HCT116 (cell line): ENCODE results near the gene MAGEB6. TPM values are rescaled to one million over a fixed set of nuclear protein-coding genes. Genes with fewer than 3 reads are reported as not detected.

Experiments used
- ATAC-seq: fragments of 200-7000 bp; cut with Tn5 transposase; 2 replicates; pipeline ENCODE4 v1.9.1; 2020; ENCODE audit warnings: mild to moderate bottlenecking, moderate library complexity
- Bru-seq: library from RNA; stranded (reverse); fragments of 400-500 nt; gene quantifications from one replicate; lab custom pipeline; 2021; lab: Mats Ljungman, UMichigan
- BruChase-seq, 2 experiments: library from RNA; stranded (reverse); fragments of 400-500 nt; gene quantifications; one replicate each; lab custom pipeline; 2021; lab: Mats Ljungman, UMichigan
- BruUV-seq: library from RNA; stranded (reverse); fragments of 400-500 nt; replicated peaks from 2 replicates; lab custom pipeline; 2021; lab: Mats Ljungman, UMichigan
- CTCF ChIA-PET: fragments of 300-600 bp; sonication (Branson Sonifier 250); formaldehyde crosslinking; loops from one replicate; lab custom pipeline; 2021; ENCODE audit warnings: antibody characterized with exemption; lab: Charles Lee
- POLR2A ChIA-PET: fragments of 300-600, 350-600 bp; sonication (Branson Sonifier 250); formaldehyde crosslinking; loops from one replicate; lab custom pipeline; 2021; ENCODE audit warnings: antibody characterized with exemption; lab: Charles Lee
- RAD21 ChIA-PET, 2 experiments: fragments of 300-600 bp; sonication (Branson Sonifier 250); formaldehyde crosslinking; loops; one replicate each; lab custom pipeline; 2023; ENCODE audit warnings: low total read pairs in 2 of 2; ENCODE audit not compliant: uncharacterized antibody in 2 of 2, unreplicated experiment in 2 of 2, low non-redundant PET in 1 of 2; lab: Charles Lee
- DNase-seq: peaks from one replicate; pipeline ENCODE4 v3.0.0-alpha.2; 2010; ENCODE audit warnings: low read depth, low spot score
- H2AFZ ChIP-seq: fragments of 200-600 bp; shearing (Covaris generic), sonication (generic); 2 replicates; pipeline ENCODE4 v1.6.1; 2017; ENCODE audit warnings: low read depth, mixed run types, mixed read lengths, antibody characterized with exemption, low read length; ENCODE audit not compliant: poor library complexity, severe bottlenecking
- H3K27ac ChIP-seq: 2 replicates; pipeline ENCODE4 v1.5.1; 2012; ENCODE audit warnings: low read depth, low read length
- H3K27me3 ChIP-seq: fragments of 200-600 bp; sonication (generic); 2 replicates; pipeline ENCODE4 v1.6.1; 2016; ENCODE audit warnings: mixed run types, low read length, mixed read lengths; ENCODE audit not compliant: insufficient read depth
- H3K36me3 ChIP-seq, 2 experiments: fragments of 200-500 bp in 1 of 2; fragments of 200-600 bp in 1 of 2; sonication (Bioruptor generic) in 1 of 2; sonication (generic) in 1 of 2; 2 replicates each; pipeline versions ENCODE4 v1.5.1 to v1.6.1; 2014 to 2016; ENCODE audit warnings: low read length in 2 of 2, inconsistent platforms in 1 of 2, mixed read lengths in 1 of 2, mixed run types in 1 of 2; ENCODE audit not compliant: insufficient read depth in 2 of 2, control insufficient read depth in 1 of 2
- H3K4me1 ChIP-seq, 2 experiments: fragments of 200-600 bp in 1 of 2; sonication (generic) in 1 of 2; 2 replicates each; pipeline versions ENCODE4 v1.5.1 to v1.6.1; 2012 to 2017; ENCODE audit warnings: low read length in 2 of 2, inconsistent platforms in 1 of 2, mild to moderate bottlenecking in 1 of 2, mixed read lengths in 1 of 2, mixed run types in 1 of 2, moderate library complexity in 1 of 2; ENCODE audit not compliant: insufficient read depth in 2 of 2, control insufficient read depth in 1 of 2
- H3K4me2 ChIP-seq: fragments of 200-600 bp; sonication (generic); 2 replicates; pipeline ENCODE4 v1.6.1; 2017; ENCODE audit warnings: mixed run types, low read length, mixed read lengths
- H3K4me3 ChIP-seq, 2 experiments: fragments of 200-600 bp in 1 of 2; sonication (generic) in 1 of 2; replicated peaks in 1 of 2; 2 replicates each; pipeline ENCODE4 v1.5.1; 2011 to 2016; ENCODE audit warnings: low read length in 2 of 2, control low read depth in 1 of 2, low read depth in 1 of 2, mild to moderate bottlenecking in 1 of 2, mixed read lengths in 1 of 2, mixed run types in 1 of 2
- H3K79me2 ChIP-seq: fragments of 200-600 bp; sonication (generic); 2 replicates; pipeline ENCODE4 v1.6.1; 2017; ENCODE audit warnings: mild to moderate bottlenecking, mixed run types, low read length, moderate library complexity, mixed read lengths; ENCODE audit not compliant: insufficient read depth
- H3K9ac ChIP-seq: fragments of 200-600 bp; sonication (generic); 2 replicates; pipeline ENCODE4 v1.6.1; 2016; ENCODE audit warnings: low read length, mixed read lengths
- H3K9me2 ChIP-seq: fragments of 200-600 bp; sonication (generic), shearing (Covaris generic); 2 replicates; pipeline ENCODE4 v1.6.1; 2017; ENCODE audit warnings: mixed run types, mild to moderate bottlenecking, moderate library complexity; ENCODE audit not compliant: insufficient read depth
- H3K9me3 ChIP-seq, 2 experiments: fragments of 200-500 bp in 1 of 2; fragments of 200-600 bp in 1 of 2; sonication (Bioruptor generic) in 1 of 2; sonication (generic) in 1 of 2; 2 replicates each; pipeline ENCODE4 v1.6.1; 2014 to 2017; ENCODE audit warnings: low read length in 2 of 2, mixed read lengths in 2 of 2, inconsistent platforms in 1 of 2, low read depth in 1 of 2, mild to moderate bottlenecking in 1 of 2, mixed run types in 1 of 2, moderate library complexity in 1 of 2; ENCODE audit not compliant: control insufficient read depth in 1 of 2, insufficient read depth in 1 of 2
- H4K20me1 ChIP-seq: fragments of 200-600 bp; sonication (generic), shearing (Covaris generic); 2 replicates; pipeline ENCODE4 v1.6.1; 2017; ENCODE audit warnings: mixed run types, mild to moderate bottlenecking, moderate library complexity; ENCODE audit not compliant: insufficient read depth
- ATF3 ChIP-seq: IDR thresholded peaks from 2 replicates; pipeline ENCODE4 v1.6.1; 2012
- CBX3 ChIP-seq: IDR thresholded peaks from 2 replicates; pipeline ENCODE4 v1.6.1; 2012; ENCODE audit warnings: low read depth
- CEBPB ChIP-seq: IDR thresholded peaks from 2 replicates; pipeline ENCODE4 v1.6.1; 2012; ENCODE audit warnings: low read depth
- CTCF ChIP-seq, 3 experiments: fragments of 200-600 bp in 1 of 3; sonication (generic) in 1 of 3; IDR thresholded peaks in 2 of 3; conservative IDR thresholded peaks in 1 of 3; 2 replicates each; pipeline ENCODE4 v1.5.1; 2012 to 2017; ENCODE audit warnings: low read depth in 2 of 3, low read length in 2 of 3, antibody characterized with exemption in 1 of 3, borderline replicate concordance in 1 of 3, control low read depth in 1 of 3, mild to moderate bottlenecking in 1 of 3, mixed read lengths in 1 of 3, mixed run types in 1 of 3, moderate library complexity in 1 of 3; ENCODE audit not compliant: insufficient read depth in 1 of 3
- EZH2 ChIP-seq: fragments of 200-600 bp; sonication (generic); IDR thresholded peaks from 2 replicates; pipeline ENCODE4 v1.6.1; 2017; ENCODE audit warnings: antibody characterized with exemption, mixed run types
- EZH2phosphoT487 ChIP-seq: fragments of 200-600 bp; IDR thresholded peaks from 2 replicates; pipeline ENCODE4 v1.6.1; 2018; ENCODE audit warnings: antibody characterized with exemption, borderline replicate concordance
- FOSL1 ChIP-seq: IDR thresholded peaks from 2 replicates; pipeline ENCODE4 v1.6.1; 2012; ENCODE audit warnings: low read depth
- POLR2A ChIP-seq: IDR thresholded peaks from 2 replicates; pipeline ENCODE4 v1.7.0; 2011; ENCODE audit warnings: borderline replicate concordance; ENCODE audit not compliant: insufficient read depth, insufficient read length; ENCODE audit errors: extremely low read depth
- SIN3A ChIP-seq: IDR thresholded peaks from 2 replicates; pipeline ENCODE4 v1.6.1; 2012; ENCODE audit warnings: low read depth
- SP1 ChIP-seq: IDR thresholded peaks from 2 replicates; pipeline ENCODE4 v1.6.1; 2012; ENCODE audit warnings: low read depth
- SRF ChIP-seq: IDR thresholded peaks from 2 replicates; pipeline ENCODE4 v1.6.1; 2012; ENCODE audit warnings: low read depth
- TCF7L2 ChIP-seq: IDR thresholded peaks from 2 replicates; pipeline ENCODE4 v1.7.0; 2011; ENCODE audit warnings: borderline replicate concordance, inconsistent platforms; ENCODE audit not compliant: insufficient read depth, insufficient read length; ENCODE audit errors: extremely low read depth
- ZBTB33 ChIP-seq: IDR thresholded peaks from 2 replicates; pipeline ENCODE4 v1.6.1; 2011; ENCODE audit warnings: mild to moderate bottlenecking, low read length, moderate library complexity; ENCODE audit not compliant: insufficient replicate concordance; ENCODE audit errors: extremely low read depth
- ZFX ChIP-seq: fragments of 450-650 bp; IDR thresholded peaks from 2 replicates; pipeline ENCODE4 v1.6.1; 2017
- intact Hi-C: fragments of 100-400 bp; cut with micrococcal nuclease; formaldehyde crosslinking; loops from 2 replicates; pipeline ENCODE4 v1.10.0; 2022
- long read RNA-seq: library from polyadenylated mRNA; unstranded; transcript quantifications from one replicate; pipeline ENCODE4 v2.0.0, GENCODE V29; 2021; ENCODE audit not compliant: unreplicated experiment
- polyA plus RNA-seq: library from polyadenylated mRNA; unstranded; fragments of >200 nt; gene quantifications from 2 replicates; pipeline ENCODE4 v1.2.1, GENCODE V29; 2012; ENCODE audit warnings: missing spikeins
- total RNA-seq: library from RNA; stranded (reverse); gene quantifications from one replicate; pipeline ENCODE4 v1.2.1, GENCODE V29; 2021; ENCODE audit not compliant: unreplicated experiment
- TF ChIP-seq, protein P1 (sequence below): IDR thresholded peaks from 2 replicates; pipeline ENCODE4 v1.6.1; 2012

Gene MAGEB6, protein sequence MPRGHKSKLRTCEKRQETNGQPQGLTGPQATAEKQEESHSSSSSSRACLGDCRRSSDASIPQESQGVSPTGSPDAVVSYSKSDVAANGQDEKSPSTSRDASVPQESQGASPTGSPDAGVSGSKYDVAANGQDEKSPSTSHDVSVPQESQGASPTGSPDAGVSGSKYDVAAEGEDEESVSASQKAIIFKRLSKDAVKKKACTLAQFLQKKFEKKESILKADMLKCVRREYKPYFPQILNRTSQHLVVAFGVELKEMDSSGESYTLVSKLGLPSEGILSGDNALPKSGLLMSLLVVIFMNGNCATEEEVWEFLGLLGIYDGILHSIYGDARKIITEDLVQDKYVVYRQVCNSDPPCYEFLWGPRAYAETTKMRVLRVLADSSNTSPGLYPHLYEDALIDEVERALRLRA
- total RNA-seq, result not detected
- 0.09 TPM in 1 of 2 replicates, not detected in the other for polyA plus RNA-seq
- not detected for Bru-seq, nascent RNA
- percentile 14 among the genes with signal in this experiment for BruChase-seq, experiment 1, labeled RNA remaining after a 6-hour chase
- not detected for BruChase-seq, experiment 2, labeled RNA remaining after a 2-hour chase
- long read RNA-seq, result 0 reads

GRCh38 chrX:26192204-26192603 is at the start of gene MAGEB6:
TSS of gene MAGEB6 (plus strand) at chrX:26192440. CDS start at chrX:26193847, 1,407 bp downstream.
- H3K79me2 ChIP-seq, result no peaks in the 10 kb centered on the region
- no peak within 1 kb of the TSS for H3K9ac ChIP-seq
- no TSS peak for BruUV-seq
- H3K27me3 ChIP-seq, result no peaks in the 10 kb centered on the region
- no peak for ATAC-seq
- no peaks in the 10 kb centered on the region for H4K20me1 ChIP-seq
- no peaks in the 10 kb centered on the region for H3K9me2 ChIP-seq
- no peaks in the 10 kb centered on the region for H3K4me1 ChIP-seq
- no peak within 1 kb of the TSS for H3K4me2 ChIP-seq
- TF ChIP-seq EZH2phosphoT487 (no peak), POLR2A (no peak), SIN3A (no peak), ZFX (no peak), CBX3 (no peak), TCF7L2 (no peak), EZH2 (no peak), SRF (no peak)
- ChIA-PET POLR2A (no interaction called here), CTCF (no interaction called here), RAD21 (no interaction called here)
- H3K36me3 ChIP-seq, result no peaks in the 10 kb centered on the region
- no peak within 1 kb of the TSS for H3K4me3 ChIP-seq
- intact Hi-C loops, result no loop called here
- no peak for DNase-seq
- no peak within 1 kb of the TSS for H3K27ac ChIP-seq
- no peak within 1 kb of the TSS for H2AFZ ChIP-seq
- H3K9me3 ChIP-seq, result no peaks in the 10 kb centered on the region

GRCh38 chrX:26146024-26146423 is 46.2 kb upstream of the MAGEB6 start:
- intact Hi-C loops, result no loop called here
- BruUV-seq, result no TSS peak
- TF ChIP-seq CEBPB, result no peak
- TF ChIP-seq, protein P1, sequence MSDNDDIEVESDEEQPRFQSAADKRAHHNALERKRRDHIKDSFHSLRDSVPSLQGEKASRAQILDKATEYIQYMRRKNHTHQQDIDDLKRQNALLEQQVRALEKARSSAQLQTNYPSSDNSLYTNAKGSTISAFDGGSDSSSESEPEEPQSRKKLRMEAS, result no peak
- no peak for TF ChIP-seq ZFX
- TF ChIP-seq SP1, result no peak
- TF ChIP-seq CTCF (IDR thresholded peaks at IDR 0.05 in 2 of 3, conservative IDR thresholded peaks at IDR 0.05 in 1 of 3; ENCODE audit: borderline replicate concordance in 1 of 3, insufficient read depth in 1 of 3, low read depth in 2 of 3, low read length in 2 of 3), result no peak
- TF ChIP-seq ATF3, result no peak
- no peak for TF ChIP-seq POLR2A
- no peak for TF ChIP-seq TCF7L2
- TF ChIP-seq CBX3, result no peak
- TF ChIP-seq ZBTB33, result no peak
- no peak for TF ChIP-seq FOSL1

More at GRCh38 chrX:26146024-26146423, 46.2 kb upstream of the MAGEB6 start:
- H3K36me3 ChIP-seq, result no peaks in the 10 kb centered on the region
- no peaks in the 10 kb centered on the region for H3K27me3 ChIP-seq
- POLR2A ChIA-PET, result no interaction called here
- no peak overlapping the region for H3K9ac ChIP-seq
- H4K20me1 ChIP-seq, result no peaks in the 10 kb centered on the region
- no peak overlapping the region for H3K27ac ChIP-seq
- CTCF ChIA-PET, result no interaction called here
- H3K9me2 ChIP-seq, result no peaks in the 10 kb centered on the region
- no peaks in the 10 kb centered on the region for H3K9me3 ChIP-seq
- no peak overlapping the region for H3K4me2 ChIP-seq
- DNase-seq, result no peak
- RAD21 ChIA-PET, result no interaction called here
- H3K79me2 ChIP-seq, result no peaks in the 10 kb centered on the region
- H3K4me3 ChIP-seq, result no peak overlapping the region
- H3K4me1 ChIP-seq, result no peaks in the 10 kb centered on the region
- H2AFZ ChIP-seq, result no peak overlapping the region
- no peak for ATAC-seq
